ENCODE data around the gene SIN3B. TPM values are rescaled to one million over a fixed set of nuclear protein-coding genes. Genes with fewer than 3 reads are reported as not detected.

SIN3B gene
- total RNA-seq, 2 donors from 2014 or later = 57.9 to 79.8 TPM

GRCh38 chr19:16849168-16849567, 20.0 kb downstream of the SIN3B start:
- no peak for ATAC-seq (ENCODE audit: insufficient number of reproducible peaks, low FRiP score, low read depth)
- peaks cover 72% of the 10 kb centered on the region for H3K36me3 ChIP-seq
- no peak for TF ChIP-seq CTCF (IDR thresholded peaks at IDR 0.05)
- DNase-seq (ENCODE audit: low spot score) = no peak
- no peak overlapping the region for H3K27ac ChIP-seq
- H3K9me3 ChIP-seq = no peaks in the 10 kb centered on the region
- no peaks in the 10 kb centered on the region for H3K27me3 ChIP-seq (replicated peaks; ENCODE audit: insufficient read depth)
- no peaks in the 10 kb centered on the region for H3K4me1 ChIP-seq (ENCODE audit: control insufficient read depth in 1 of 2, low read depth in 2 of 2)
- H3K4me3 ChIP-seq = no peak overlapping the region

GRCh38 chr19:16850133-16850532, 20.9 kb downstream of the SIN3B start:
- TF ChIP-seq CTCF (IDR thresholded peaks at IDR 0.05) = no peak
- H3K27me3 ChIP-seq (replicated peaks; ENCODE audit: insufficient read depth) = no peaks in the 10 kb centered on the region
- H3K9me3 ChIP-seq = no peaks in the 10 kb centered on the region
- H3K4me1 ChIP-seq (ENCODE audit: control insufficient read depth in 1 of 2, low read depth in 2 of 2) = no peaks in the 10 kb centered on the region
- peaks cover 65% of the 10 kb centered on the region for H3K36me3 ChIP-seq
- no peak overlapping the region for H3K4me3 ChIP-seq
- no peak overlapping the region for H3K27ac ChIP-seq
- DNase-seq (ENCODE audit: low spot score) (no peak), ATAC-seq (ENCODE audit: insufficient number of reproducible peaks, low FRiP score, low read depth) (no peak)

GRCh38 chr19:16851031-16851712, 22.0 kb downstream of the SIN3B start:
- Histone ChIP-seq H3K27ac (no peak overlapping the region), H3K9me3 (no peaks in the 10 kb centered on the region), H3K36me3 (peaks cover 56% of the 10 kb centered on the region), H3K4me3 (no peak overlapping the region), H3K27me3 (replicated peaks; ENCODE audit: insufficient read depth) (no peaks in the 10 kb centered on the region), H3K4me1 (ENCODE audit: control insufficient read depth in 1 of 2, low read depth in 2 of 2) (no peaks in the 10 kb centered on the region)
- DNase-seq (ENCODE audit: low spot score) = no peak
- ATAC-seq (ENCODE audit: insufficient number of reproducible peaks, low FRiP score, low read depth) = no peak
- TF ChIP-seq CTCF (IDR thresholded peaks at IDR 0.05) = no peak

- no peak for ATAC-seq (ENCODE audit: insufficient number of reproducible peaks, low FRiP score, low read depth)
- Histone ChIP-seq H3K27me3 (replicated peaks; ENCODE audit: insufficient read depth) (no peaks in the 10 kb centered on the region), H3K4me1 (ENCODE audit: control insufficient read depth in 1 of 2, low read depth in 2 of 2) (no peaks in the 10 kb centered on the region), H3K9me3 (no peaks in the 10 kb centered on the region), H3K4me3 (no peak overlapping the region), H3K36me3 (peaks cover 43% of the 10 kb centered on the region), H3K27ac (no peak overlapping the region)
- TF ChIP-seq CTCF (IDR thresholded peaks at IDR 0.05) = no peak
- DNase-seq (ENCODE audit: low spot score) = no peak
Measured at GRCh38 chr19:16853066-16853465, 23.9 kb downstream of the SIN3B start.

GRCh38 chr19:16856091-16856490, 26.9 kb downstream of the SIN3B start:
- Histone ChIP-seq H3K27ac (no peak overlapping the region), H3K27me3 (replicated peaks; ENCODE audit: insufficient read depth) (no peaks in the 10 kb centered on the region), H3K4me3 (no peak overlapping the region), H3K36me3 (peaks cover 36% of the 10 kb centered on the region), H3K4me1 (ENCODE audit: control insufficient read depth in 1 of 2, low read depth in 2 of 2) (no peaks in the 10 kb centered on the region), H3K9me3 (no peaks in the 10 kb centered on the region)
- no peak for TF ChIP-seq CTCF (IDR thresholded peaks at IDR 0.05)
- ATAC-seq (ENCODE audit: insufficient number of reproducible peaks, low FRiP score, low read depth) (no peak), DNase-seq (ENCODE audit: low spot score) (no peak)
